Measurements from ENCODE around the gene PPP4R2.
A peak's percentile ranks its signal among the peaks of the same experiment; 100 is the strongest.

PPP4R2 gene, protein sequence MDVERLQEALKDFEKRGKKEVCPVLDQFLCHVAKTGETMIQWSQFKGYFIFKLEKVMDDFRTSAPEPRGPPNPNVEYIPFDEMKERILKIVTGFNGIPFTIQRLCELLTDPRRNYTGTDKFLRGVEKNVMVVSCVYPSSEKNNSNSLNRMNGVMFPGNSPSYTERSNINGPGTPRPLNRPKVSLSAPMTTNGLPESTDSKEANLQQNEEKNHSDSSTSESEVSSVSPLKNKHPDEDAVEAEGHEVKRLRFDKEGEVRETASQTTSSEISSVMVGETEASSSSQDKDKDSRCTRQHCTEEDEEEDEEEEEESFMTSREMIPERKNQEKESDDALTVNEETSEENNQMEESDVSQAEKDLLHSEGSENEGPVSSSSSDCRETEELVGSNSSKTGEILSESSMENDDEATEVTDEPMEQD

DNA sequence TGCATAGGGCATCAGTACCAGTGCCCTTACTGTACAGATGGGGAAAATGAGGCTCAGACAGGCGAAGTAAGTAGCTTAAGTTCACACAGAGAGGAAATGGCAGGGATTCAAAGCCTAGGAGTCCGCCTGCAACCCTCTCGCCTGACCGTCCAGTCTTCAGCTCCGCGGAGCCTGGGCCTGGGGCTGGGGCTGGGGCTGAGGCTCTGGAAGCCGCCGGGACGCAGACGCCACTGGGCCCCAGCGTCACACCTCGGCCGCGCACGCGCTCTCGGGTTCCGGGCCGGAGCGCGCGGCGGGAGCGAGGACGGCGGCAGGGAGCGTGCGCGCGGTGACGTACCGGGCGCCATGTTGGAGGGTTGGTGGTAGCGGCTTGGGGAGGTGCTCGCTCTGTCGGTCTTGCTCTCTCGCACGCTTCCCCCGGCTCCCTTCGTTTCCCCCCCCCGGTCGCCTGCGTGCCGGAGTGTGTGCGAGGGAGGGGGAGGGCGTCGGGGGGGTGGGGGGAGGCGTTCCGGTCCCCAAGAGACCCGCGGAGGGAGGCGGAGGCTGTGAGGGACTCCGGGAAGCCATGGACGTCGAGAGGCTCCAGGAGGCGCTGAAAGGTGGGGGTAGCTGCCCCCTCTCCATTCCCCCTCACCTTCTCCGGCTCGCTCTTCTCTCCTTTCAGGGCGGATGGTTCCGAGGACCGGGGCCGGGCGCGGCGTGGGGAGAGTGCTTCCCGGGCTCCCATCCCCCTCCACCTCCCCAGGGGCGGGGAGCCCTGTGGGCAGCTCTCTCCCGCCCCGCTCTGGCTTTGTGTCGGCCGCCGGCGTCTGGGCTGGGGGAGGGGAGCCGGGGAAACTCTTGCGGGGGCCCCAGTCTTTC lies at the start of gene PPP4R2:
Gene PPP4R2, plus strand, starts transcription at position 339 of the 861 bp plus-strand sequence. Its CDS starts 227 bp downstream, at position 566.
- peak; percentile 86 for DNase-seq (ENCODE audit: low read depth in 2 of 2)

- DNase-seq (ENCODE audit: low read depth in 2 of 2) = no peak
Observed at GRCh38 chr3:72947715-72948490, 48.7 kb upstream of the PPP4R2 start.

DNA sequence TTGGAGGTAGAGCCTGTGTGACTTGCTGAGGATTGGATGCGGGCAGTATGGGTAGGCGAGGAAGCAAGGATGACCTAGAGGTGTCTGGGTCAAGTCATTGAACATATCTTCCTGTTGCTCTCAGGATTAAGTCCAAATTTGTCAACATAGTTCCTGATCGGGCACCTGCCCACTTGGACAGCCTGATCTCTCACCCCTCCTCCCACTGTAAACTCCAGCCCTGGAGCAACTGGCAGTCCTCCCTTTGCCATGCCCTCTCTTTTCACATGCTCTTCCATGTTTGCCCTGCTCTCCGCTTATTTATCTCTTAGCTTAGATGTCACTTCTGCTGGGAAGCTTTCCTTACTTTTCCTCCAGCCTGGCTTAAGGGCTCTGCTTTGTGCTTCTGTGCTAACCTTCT lies 47.6 kb upstream of the PPP4R2 start:
- no peak for DNase-seq (ENCODE audit: low read depth in 2 of 2)

DNA sequence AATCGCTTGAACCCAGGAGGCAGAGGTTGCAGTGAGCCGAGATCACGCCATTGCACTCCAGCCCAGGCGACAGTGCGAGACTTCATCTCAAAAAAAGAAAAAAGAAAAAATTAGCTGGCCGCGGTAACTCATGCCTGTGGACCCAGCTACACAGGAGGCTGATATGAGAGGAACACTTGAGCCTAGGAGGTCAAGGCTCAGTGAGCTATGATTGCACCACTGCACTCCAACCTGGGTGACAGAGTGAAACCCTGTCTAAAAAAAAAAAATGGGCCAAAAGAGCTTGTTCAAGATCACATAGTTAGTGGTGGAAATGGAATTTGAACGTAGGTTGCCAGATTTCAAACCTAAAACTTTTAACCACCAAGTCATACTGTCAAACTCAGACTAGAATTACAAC lies 46.2 kb upstream of the PPP4R2 start:
- no peak for DNase-seq (ENCODE audit: low read depth in 2 of 2)

GRCh38 chr3:72950801-72951200 lies 45.8 kb upstream of the PPP4R2 start:
- DNase-seq (ENCODE audit: low read depth in 2 of 2) = no peak

DNA sequence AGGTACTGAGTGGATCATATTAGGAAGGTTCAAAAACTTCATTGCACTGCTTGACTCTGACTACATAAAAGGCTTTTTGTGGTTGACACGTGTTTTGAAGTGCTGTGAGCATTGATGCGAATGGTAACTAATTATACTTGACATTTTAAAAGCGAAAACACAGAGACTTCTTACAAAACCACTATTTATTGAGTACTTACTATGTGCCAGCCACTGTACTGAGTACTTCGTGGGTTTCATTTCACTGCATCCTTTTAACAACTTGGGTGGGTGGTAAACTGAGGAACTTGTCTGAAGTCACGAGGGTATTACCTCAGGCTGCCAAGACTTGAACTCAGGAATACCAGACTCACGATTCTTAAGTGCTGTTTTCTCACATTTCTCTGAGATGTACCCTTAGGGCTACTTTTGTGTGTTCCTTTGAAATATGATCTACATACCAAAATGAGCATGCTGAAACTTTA lies 45.3 kb upstream of the PPP4R2 start:
- DNase-seq (ENCODE audit: low read depth in 2 of 2) = no peak

DNA sequence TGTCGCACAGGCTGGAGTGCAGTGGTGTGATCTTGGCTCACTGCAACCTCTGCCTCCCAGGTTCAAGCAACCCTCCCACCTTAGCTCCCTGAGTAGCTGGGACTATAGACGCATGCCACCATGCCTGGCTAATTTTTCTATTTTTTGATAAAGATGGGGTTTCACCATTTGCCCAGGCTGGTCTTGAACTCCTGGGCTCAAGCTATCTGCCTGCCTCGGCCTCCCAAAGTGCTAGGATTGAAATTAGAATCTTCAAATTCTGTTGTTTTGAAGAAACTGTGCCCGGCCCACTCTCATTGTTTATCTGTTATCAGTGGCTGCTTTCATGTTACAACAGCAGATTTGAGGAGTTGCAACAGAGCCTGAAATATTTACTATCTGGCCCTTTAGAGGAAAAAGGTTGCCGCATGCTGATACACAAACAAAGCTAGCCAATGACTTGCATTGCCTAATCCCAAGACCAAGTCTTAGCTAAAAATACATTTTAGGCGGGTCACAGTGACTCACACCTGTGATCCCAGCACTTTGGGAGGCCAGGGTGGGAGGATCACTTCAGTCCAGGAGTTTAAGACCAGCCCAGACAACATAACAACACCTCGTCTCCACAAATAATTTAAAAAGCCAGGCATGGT lies 43.2 kb upstream of the PPP4R2 start:
- no peak for DNase-seq (ENCODE audit: low read depth in 2 of 2)

DNA sequence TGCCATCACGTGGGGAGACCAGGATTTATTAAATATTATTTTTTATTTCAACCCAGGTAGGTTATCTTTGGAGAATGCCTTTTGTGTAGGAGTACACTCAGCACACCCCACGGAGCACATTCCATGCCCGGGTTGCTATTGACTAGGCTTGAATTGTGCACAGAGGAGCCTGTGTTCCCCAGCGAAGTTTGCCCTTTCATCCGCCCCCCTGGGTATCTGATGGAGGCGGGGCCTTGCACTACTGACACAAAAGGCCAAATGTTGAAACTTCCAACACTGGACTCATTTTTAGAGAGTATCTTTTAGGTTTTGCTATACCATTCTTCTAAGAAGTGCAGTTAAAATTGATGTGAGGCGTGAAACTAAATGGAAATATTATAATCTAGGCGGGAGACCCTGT lies 39.3 kb upstream of the PPP4R2 start:
- no peak for DNase-seq (ENCODE audit: low read depth in 2 of 2)

- no peak for DNase-seq (ENCODE audit: low read depth in 2 of 2)
Observed at GRCh38 chr3:72959336-72959735, 37.3 kb upstream of the PPP4R2 start.

GRCh38 chr3:72960812-72961518 lies 35.6 kb upstream of the PPP4R2 start:
- DNase-seq (ENCODE audit: low read depth in 2 of 2) = no peak

DNA sequence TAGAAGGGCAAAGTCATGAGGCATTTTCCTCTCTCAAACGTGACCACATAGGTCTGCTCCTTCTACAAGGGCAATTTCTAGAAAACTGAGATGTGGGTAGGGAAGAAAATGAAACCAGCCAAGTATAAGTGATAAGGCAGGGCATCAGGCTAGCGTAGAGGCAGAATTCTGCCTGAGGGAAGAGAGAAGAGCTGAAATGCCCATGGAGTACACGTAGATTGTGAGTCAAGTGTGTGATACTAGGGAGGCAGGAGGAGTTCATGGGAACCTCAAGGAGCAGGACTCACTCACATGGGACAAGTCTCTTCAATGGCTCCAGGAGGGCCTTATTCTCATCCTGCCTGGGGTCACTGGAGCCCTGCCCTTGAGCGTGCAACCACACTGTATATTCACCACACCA lies 34.9 kb upstream of the PPP4R2 start:
- DNase-seq (ENCODE audit: low read depth in 2 of 2) = no peak

- DNase-seq (ENCODE audit: low read depth in 2 of 2) = no peak
Observed at GRCh38 chr3:72962317-72962716, 34.3 kb upstream of the PPP4R2 start.

- DNase-seq (ENCODE audit: low read depth in 2 of 2) = no peak
Observed at GRCh38 chr3:72964633-72965032, 32.0 kb upstream of the PPP4R2 start.

GRCh38 chr3:72968266-72968664 lies 28.3 kb upstream of the PPP4R2 start:
- no peak for DNase-seq (ENCODE audit: low read depth in 2 of 2)

DNA sequence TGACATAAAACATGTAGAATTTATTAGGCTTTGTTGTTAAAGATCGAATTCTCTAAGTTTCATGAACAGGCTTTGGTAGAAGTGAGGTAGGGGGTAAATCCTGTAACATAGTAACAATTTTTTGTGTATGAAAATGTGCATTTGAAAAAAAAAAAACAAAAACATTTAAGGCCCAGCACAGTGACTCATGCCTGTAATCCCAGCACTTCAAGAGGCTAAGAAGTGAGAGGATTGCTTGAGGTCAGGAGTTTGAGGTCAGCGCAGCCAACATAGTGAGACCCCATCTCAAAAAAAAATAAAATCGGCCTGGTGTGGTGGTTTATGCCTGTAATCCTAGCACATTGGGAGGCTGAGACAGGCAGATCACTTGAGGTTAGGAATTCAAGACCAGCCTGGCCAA lies 26.8 kb upstream of the PPP4R2 start:
- no peak for DNase-seq (ENCODE audit: low read depth in 2 of 2)

DNA sequence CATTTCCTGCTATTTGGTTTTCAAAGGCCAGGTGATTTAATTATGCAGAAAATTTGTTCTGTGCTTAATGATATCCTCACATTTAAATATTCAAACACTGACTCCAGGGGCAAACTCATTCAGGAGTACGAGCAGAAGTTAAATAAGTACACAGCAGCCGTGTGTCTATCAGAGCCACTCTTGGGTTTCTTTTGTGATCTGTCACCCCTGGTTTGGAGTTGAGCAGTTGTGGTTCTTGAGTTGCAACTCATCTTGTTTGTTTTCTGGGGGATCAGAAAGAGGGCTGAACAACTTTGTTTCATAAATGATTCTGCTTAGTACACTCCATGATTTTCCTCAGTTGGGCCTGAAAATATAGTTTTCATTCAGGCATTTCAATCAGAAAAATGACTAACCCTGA lies 25.7 kb upstream of the PPP4R2 start:
- DNase-seq (ENCODE audit: low read depth in 2 of 2) = no peak

- DNase-seq (ENCODE audit: low read depth in 2 of 2) = no peak
Observed at GRCh38 chr3:72972706-72973030, 23.9 kb upstream of the PPP4R2 start.

DNA sequence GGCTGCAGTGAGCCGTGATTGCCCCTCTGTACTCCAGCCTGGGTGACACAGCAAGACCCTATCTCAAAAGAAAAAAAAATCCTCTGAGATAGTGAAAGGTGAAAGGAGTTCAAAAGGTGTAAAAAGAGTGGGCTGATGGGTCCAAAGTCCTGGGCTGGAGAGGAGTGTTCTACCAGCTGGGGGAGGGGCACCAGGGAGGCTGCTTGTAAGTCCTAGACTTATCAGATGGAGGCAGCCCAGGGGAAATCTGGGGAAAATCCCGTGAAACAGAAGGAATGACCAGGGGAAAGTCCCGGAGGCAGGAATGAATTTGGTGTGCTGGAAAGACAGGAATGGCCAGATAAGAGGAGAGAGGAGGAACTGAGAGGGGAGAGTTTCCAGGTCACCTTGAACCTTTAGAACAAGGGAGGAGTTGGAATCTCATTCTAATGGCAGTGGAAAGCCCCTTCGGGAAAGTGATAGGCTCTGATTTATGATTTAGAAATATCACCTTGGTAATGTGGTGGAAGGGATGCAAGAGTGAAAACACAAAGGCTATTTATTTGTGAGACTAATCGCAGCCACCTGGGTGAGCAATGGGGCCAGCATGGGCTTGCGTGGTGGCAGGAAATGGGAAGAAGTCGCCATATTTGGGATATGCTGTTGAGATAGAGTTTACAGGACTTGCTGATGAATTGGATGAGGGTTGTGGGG lies 23.4 kb upstream of the PPP4R2 start:
- DNase-seq (ENCODE audit: low read depth in 2 of 2) = no peak

DNA sequence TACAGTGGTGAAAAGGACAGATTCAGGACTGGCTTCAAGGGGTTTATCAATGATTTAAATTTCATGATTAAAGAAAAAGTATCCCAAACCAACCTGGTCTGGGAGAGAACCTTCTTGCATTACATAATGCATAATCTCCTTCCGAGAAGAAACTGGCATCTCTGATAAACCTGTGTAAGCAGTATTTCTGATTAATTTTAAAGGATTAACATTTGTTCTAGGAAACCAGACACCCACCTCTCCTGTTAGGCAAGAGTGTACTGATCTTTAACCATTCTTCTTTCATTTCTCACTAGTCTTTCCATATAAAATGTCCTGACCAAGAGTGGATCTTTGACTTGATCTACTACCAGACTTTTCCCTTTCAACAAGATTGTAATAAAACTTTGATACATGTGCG lies 22.8 kb upstream of the PPP4R2 start:
- DNase-seq (ENCODE audit: low read depth in 2 of 2) = no peak

DNA sequence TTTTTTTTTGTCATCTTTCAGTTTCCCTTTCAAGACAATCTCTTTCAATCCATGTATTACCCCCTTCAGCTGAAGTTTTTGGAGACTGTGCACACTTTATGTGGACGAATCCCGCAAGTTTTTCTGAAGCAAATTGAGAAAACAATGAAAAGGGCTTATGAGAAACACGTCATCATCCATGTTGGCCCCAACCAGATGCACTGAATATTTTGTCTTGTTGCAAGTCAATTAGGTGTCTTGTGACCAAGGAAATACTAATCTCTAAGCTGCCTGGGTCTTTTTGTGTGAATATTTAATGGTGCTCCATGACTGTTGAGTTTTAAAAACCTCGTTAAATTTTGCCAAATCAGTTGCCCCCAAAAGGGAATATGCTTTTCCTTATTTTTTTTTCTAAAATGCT lies 21.7 kb upstream of the PPP4R2 start:
- DNase-seq (ENCODE audit: low read depth in 2 of 2) = no peak

All from stimulated activated CD4-positive, alpha-beta T cell treated with anti-CD3 and anti-CD28 coated beads, Interleukin-12 subunit alpha, Interleukin-12 subunit beta, amount 100 ng/mL, for 24 hours (primary cell).